Measurements from ENCODE around the gene CTNND2. TPM values are rescaled to one million over a fixed set of nuclear protein-coding genes. Genes with fewer than 3 reads are reported as not detected.

CTNND2 gene
- total and polyA plus RNA-seq, 9 of the 15 experiments (the other 6 are each of a cell fraction or from before 2014, with no cell fraction given) = 0.03 to 0.35 TPM; not detected in 7

DNA sequence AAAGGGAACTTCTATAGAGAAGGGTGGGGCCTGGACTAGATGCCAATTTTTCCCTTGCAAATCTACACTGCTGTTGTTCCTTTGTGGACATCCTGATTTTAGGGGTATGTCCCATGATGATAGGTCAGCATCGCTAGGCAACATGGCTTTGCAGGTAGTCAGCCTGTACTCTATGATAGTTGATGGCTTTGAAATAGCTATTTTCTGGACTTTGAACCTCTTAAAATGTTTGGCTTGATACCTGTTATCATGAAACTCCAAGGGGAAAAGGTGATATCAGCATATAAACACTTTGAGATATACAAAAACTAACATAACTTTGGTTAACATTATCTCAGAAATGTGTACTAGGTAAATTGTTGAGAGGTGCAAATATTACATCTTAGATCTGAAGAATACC, 533.2 kb downstream of the CTNND2 start:
- POLR2A ChIA-PET = no interaction called here
- no peak for FAIRE-seq
- H3K4me3 ChIP-seq = no peak overlapping the region

More for the DNA sequence above, 533.2 kb downstream of the CTNND2 start:
- Histone ChIP-seq H3K27me3 (ENCODE audit: control insufficient read depth in 2 of 2, insufficient read depth in 2 of 2, low read length in 2 of 2) (no peaks in the 10 kb centered on the region), H3K27ac (ENCODE audit: extremely low read depth, low read depth, low read length) (no peak overlapping the region), H3K9ac (ENCODE audit: insufficient read depth in 1 of 2, low read depth in 2 of 2, low read length in 2 of 2) (no peak overlapping the region), H3K4me1 (replicated peaks in 1 of 2; ENCODE audit: control insufficient read depth in 2 of 2, insufficient read depth in 2 of 2, low read length in 2 of 2) (no peaks in the 10 kb centered on the region), H3K9me1 (ENCODE audit: control insufficient read depth, insufficient read depth, low read length) (no peaks in the 10 kb centered on the region), H3K9me3 (replicated peaks; ENCODE audit: control insufficient read depth, insufficient read depth, low read depth, low read length) (no peaks in the 10 kb centered on the region), H3K4me2 (ENCODE audit: insufficient read depth, low read length) (no peak overlapping the region), H2AFZ (ENCODE audit: low read depth, low read length) (no peak overlapping the region), H3K79me2 (ENCODE audit: control insufficient read depth, insufficient read depth, low read length) (no peaks in the 10 kb centered on the region), H4K20me1 (replicated peaks; ENCODE audit: control insufficient read depth, insufficient read depth, low read length) (no peaks in the 10 kb centered on the region), H3K36me3 (ENCODE audit: control insufficient read depth, insufficient read depth, low read length) (no peaks in the 10 kb centered on the region)
- in situ Hi-C loops (cut with MboI) = no loop called here
- BruUV-seq (replicated peaks) = no TSS peak
- CTCF ChIA-PET (ENCODE audit: low intra/inter-chr PET ratio) = no interaction called here
- intact Hi-C loops (cut with micrococcal nuclease) = no loop called here
- DNase-seq (ENCODE audit: extremely low read depth in 1 of 4, low spot score in 3 of 4) (no peak), ATAC-seq (no peak)
- TF ChIP-seq TCFL5 (CRISPR knock-in tag; conservative IDR thresholded peaks at IDR 0.05) (no peak), ZBTB33 (CRISPR knock-in tag; IDR thresholded peaks at IDR 0.05) (no peak), BCOR (IDR thresholded peaks at IDR 0.05) (no peak), SRSF7 (optimal IDR thresholded peaks at IDR 0.05; ENCODE audit: low read depth, low read length) (no peak)
- TF ChIP-seq, protein P1, sequence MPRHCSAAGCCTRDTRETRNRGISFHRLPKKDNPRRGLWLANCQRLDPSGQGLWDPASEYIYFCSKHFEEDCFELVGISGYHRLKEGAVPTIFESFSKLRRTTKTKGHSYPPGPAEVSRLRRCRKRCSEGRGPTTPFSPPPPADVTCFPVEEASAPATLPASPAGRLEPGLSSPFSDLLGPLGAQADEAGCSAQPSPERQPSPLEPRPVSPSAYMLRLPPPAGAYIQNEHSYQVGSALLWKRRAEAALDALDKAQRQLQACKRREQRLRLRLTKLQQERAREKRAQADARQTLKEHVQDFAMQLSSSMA (CRISPR knock-in tag; IDR thresholded peaks at IDR 0.05) = no peak
- 0% methylated on average over 1 of the region's 1 CpG for WGBS (ENCODE audit: insufficient coverage, low coverage, missing lambda C conversion rate)

Measured in K562 (cell line).